ENCODE data around the gene NOL6. TPM values are rescaled to one million over a fixed set of nuclear protein-coding genes. Genes with fewer than 3 reads are reported as not detected.
A peak's percentile ranks its signal among the peaks of the same experiment; 100 is the strongest.

NOL6 gene
- total RNA-seq, 1 experiment from 2014 or later: 36.4 TPM

DNA sequence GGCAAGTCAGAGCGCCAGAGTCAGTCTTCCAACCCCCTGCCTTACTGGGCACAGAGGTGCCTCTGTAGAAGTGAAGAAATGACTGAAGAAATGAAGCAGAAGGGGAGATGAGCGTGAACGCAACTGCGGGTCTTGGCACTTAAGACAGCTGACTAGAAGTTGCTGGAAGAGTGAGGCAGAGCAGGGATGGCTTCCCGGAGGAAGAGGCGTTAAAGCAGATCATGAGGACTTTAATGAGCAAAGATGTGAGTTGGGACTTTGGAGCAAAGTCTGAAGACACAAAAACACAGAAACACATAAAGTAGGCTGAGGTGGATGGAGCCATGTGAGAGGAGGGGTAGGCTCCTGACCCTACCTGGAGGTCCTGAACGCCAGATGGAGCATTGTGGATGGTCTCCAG, 33.5 kb downstream of the NOL6 start:
- Histone ChIP-seq H3K9me3 (ENCODE audit: control insufficient read depth in 1 of 2, insufficient read depth in 1 of 2, low read depth in 1 of 2, low read length in 2 of 2) (no peaks in the 10 kb centered on the region), H4K20me1 (ENCODE audit: insufficient read depth) (no peaks in the 10 kb centered on the region), H3K9me2 (ENCODE audit: insufficient read depth) (no peaks in the 10 kb centered on the region), H3K27me3 (ENCODE audit: insufficient read depth, low read length) (no peaks in the 10 kb centered on the region), H3K36me3 (ENCODE audit: control insufficient read depth in 1 of 2, insufficient read depth in 2 of 2, low read length in 2 of 2) (no peaks in the 10 kb centered on the region), H3K4me3 (replicated peaks in 1 of 2; ENCODE audit: low read depth in 1 of 2, low read length in 2 of 2) (no peak overlapping the region), H3K4me1 (ENCODE audit: control insufficient read depth in 1 of 2, insufficient read depth in 2 of 2, low read length in 2 of 2) (peaks cover 33 to 46% of the 10 kb centered on the region in 2 experiments), H3K27ac (ENCODE audit: low read depth, low read length) (no peak overlapping the region), H3K9ac (ENCODE audit: low read length) (no peak overlapping the region), H2AFZ (ENCODE audit: low read depth, low read length, poor library complexity, severe bottlenecking) (no peak overlapping the region), H3K4me2 (ENCODE audit: low read length) (peak overlapping the region; percentile 60), H3K79me2 (ENCODE audit: insufficient read depth, low read length) (no peaks in the 10 kb centered on the region)
- ChIA-PET POLR2A (interaction anchor here (1.1 kb wide), 1 partner anchor 13 kb away, joined by 3 read pairs; no protein-coding TSS in a partner anchor), CTCF (interaction anchor here (5.9 kb wide), 1 partner anchor 12 kb away, joined by 39 read pairs; no protein-coding TSS in a partner anchor), RAD21 (ENCODE audit: low non-redundant PET in 1 of 2, low total read pairs in 2 of 2, uncharacterized antibody in 2 of 2, unreplicated experiment in 2 of 2) (no interaction called here)
- no peak for ATAC-seq
- no TSS peak for BruUV-seq (replicated peaks)
- no peak for TF ChIP-seq ZNF274 (IDR thresholded peaks at IDR 0.05; ENCODE audit: low read depth, low read length)
- no peak for TF ChIP-seq EZH2 (IDR thresholded peaks at IDR 0.05)
- no peak for TF ChIP-seq ZFX (IDR thresholded peaks at IDR 0.05)
- no peak for TF ChIP-seq RAD21 (IDR thresholded peaks at IDR 0.05; ENCODE audit: low read depth)
- TF ChIP-seq SIN3A (IDR thresholded peaks at IDR 0.05; ENCODE audit: low read depth): no peak
- TF ChIP-seq ELF1 (IDR thresholded peaks at IDR 0.05; ENCODE audit: borderline replicate concordance, low read depth): no peak
- TF ChIP-seq EGR1 (IDR thresholded peaks at IDR 0.05; ENCODE audit: low read depth): no peak
- no peak for TF ChIP-seq FOSL1 (IDR thresholded peaks at IDR 0.05; ENCODE audit: low read depth)
- no peak for TF ChIP-seq POLR2A (IDR thresholded peaks at IDR 0.05; ENCODE audit: borderline replicate concordance, extremely low read depth, insufficient read depth, insufficient read length)
- TF ChIP-seq, protein P1, sequence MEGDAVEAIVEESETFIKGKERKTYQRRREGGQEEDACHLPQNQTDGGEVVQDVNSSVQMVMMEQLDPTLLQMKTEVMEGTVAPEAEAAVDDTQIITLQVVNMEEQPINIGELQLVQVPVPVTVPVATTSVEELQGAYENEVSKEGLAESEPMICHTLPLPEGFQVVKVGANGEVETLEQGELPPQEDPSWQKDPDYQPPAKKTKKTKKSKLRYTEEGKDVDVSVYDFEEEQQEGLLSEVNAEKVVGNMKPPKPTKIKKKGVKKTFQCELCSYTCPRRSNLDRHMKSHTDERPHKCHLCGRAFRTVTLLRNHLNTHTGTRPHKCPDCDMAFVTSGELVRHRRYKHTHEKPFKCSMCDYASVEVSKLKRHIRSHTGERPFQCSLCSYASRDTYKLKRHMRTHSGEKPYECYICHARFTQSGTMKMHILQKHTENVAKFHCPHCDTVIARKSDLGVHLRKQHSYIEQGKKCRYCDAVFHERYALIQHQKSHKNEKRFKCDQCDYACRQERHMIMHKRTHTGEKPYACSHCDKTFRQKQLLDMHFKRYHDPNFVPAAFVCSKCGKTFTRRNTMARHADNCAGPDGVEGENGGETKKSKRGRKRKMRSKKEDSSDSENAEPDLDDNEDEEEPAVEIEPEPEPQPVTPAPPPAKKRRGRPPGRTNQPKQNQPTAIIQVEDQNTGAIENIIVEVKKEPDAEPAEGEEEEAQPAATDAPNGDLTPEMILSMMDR (IDR thresholded peaks at IDR 0.05 in 2 of 3, conservative IDR thresholded peaks at IDR 0.05 in 1 of 3; ENCODE audit: borderline replicate concordance in 1 of 3, insufficient read depth in 1 of 3, low read depth in 2 of 3, low read length in 2 of 3): no peak
- no peak for TF ChIP-seq SRF (IDR thresholded peaks at IDR 0.05; ENCODE audit: low read depth)
- TF ChIP-seq YY1 (IDR thresholded peaks at IDR 0.05; ENCODE audit: extremely low read depth, insufficient replicate concordance, low read depth, low read length): no peak
- TF ChIP-seq SP1 (IDR thresholded peaks at IDR 0.05; ENCODE audit: low read depth): no peak
- DNase-seq (ENCODE audit: low read depth, low spot score): no peak
- intact Hi-C loops (cut with micrococcal nuclease): no loop called here

Measured in HCT116 (cell line).